GM12892 (cell line): ENCODE results near the gene METTL18.

ENCODE experiments used
- POLR2A ChIP-seq: IDR thresholded peaks from 2 replicates; pipeline ENCODE4 v1.6.1; 2011; ENCODE audit warnings: low read depth, low read length, control low read depth
- POLR2AphosphoS5 ChIP-seq: IDR thresholded peaks from 2 replicates; pipeline ENCODE4 v1.6.1; 2011; ENCODE audit warnings: low read depth, low read length, control low read depth
- TAF1 ChIP-seq: IDR thresholded peaks from 2 replicates; pipeline ENCODE4 v1.6.1; 2011; ENCODE audit warnings: low read depth, mild to moderate bottlenecking, control low read depth, low read length, borderline replicate concordance

DNA sequence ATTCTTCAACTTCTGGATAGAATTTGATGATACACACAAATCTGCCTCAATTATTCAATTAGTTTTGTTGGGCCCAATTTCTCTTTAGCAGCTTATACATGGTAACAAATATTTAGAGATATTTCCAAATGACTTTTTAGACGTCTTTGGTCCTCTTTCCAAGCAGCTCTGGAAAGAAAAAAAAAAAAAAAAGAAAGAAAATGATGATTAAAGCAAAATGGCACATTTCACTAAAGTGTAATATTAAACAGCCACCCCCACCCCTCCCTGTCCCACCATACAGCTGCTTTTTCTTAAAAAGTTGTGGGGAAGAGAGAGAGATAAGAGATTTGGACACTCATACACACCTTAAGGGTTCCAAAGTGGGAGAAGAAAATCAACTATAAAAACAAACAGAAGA is 977 bp downstream of the METTL18 start:
- TF ChIP-seq POLR2AphosphoS5 (no peak; the same call in 1 of the 2 replicates), TAF1 (no peak), POLR2A (no peak)
